Endothelial cell of umbilical vein (primary cell): ENCODE measurements around the gene MYZAP. TPM values are rescaled to one million over a fixed set of nuclear protein-coding genes. Genes with fewer than 3 reads are reported as not detected.

Experiments used
- BruUV-seq: library from RNA; stranded (reverse); fragments of 400-500 nt; replicated peaks from 2 replicates; lab custom pipeline; 2021; lab: Mats Ljungman, UMichigan
- CTCF ChIA-PET: fragments of 300-600, 350-600 bp; sonication (Branson Sonifier 250); formaldehyde crosslinking; loops from one replicate; lab custom pipeline; 2021; ENCODE audit warnings: antibody characterized with exemption, inconsistent platforms; lab: Charles Lee
- POLR2A ChIA-PET: fragments of 300-600, 350-600 bp; sonication (Branson Sonifier 250); formaldehyde crosslinking; loops from one replicate; lab custom pipeline; 2021; ENCODE audit warnings: antibody characterized with exemption, inconsistent platforms; lab: Charles Lee
- DNase-seq: peaks from one replicate; pipeline ENCODE4 v3.0.0-alpha.2; 2011; ENCODE audit warnings: low read depth, low spot score
- FAIRE-seq: peaks from 2 replicates; lab custom pipeline; 2011; peaks lifted over from hg19 to GRCh38; lab: Jason Lieb, UNC
- H2AFZ ChIP-seq: 2 replicates; pipeline ENCODE4 v1.6.0; 2012; ENCODE audit warnings: low read depth, low read length, control low read depth, inconsistent platforms
- H3K27ac ChIP-seq: 2 replicates; pipeline ENCODE4 v1.5.1; 2011; ENCODE audit warnings: low read depth, mild to moderate bottlenecking, control low read depth, low read length, moderate library complexity; ENCODE audit not compliant: insufficient read depth
- H3K27me3 ChIP-seq, 2 experiments: 2 replicates each; pipeline versions ENCODE4 v1.6.0 to v1.6.1; 2011; ENCODE audit warnings: low read length in 2 of 2, mixed read lengths in 1 of 2; ENCODE audit not compliant: control insufficient read depth in 2 of 2, insufficient read depth in 2 of 2
- H3K36me3 ChIP-seq, 2 experiments: 2 replicates in 1 of 2; 3 replicates in 1 of 2; pipeline ENCODE4 v1.5.1; 2011; ENCODE audit warnings: low read length in 2 of 2, mild to moderate bottlenecking in 1 of 2, moderate library complexity in 1 of 2; ENCODE audit not compliant: control insufficient read depth in 2 of 2, insufficient read depth in 2 of 2; ENCODE audit errors: extremely low read depth in 1 of 2
- H3K4me1 ChIP-seq: 3 replicates; pipeline ENCODE4 v1.5.1; 2011; ENCODE audit warnings: mild to moderate bottlenecking, low read length; ENCODE audit not compliant: control insufficient read depth, insufficient read depth; ENCODE audit errors: extremely low read depth
- H3K4me2 ChIP-seq: 2 replicates; pipeline ENCODE4 v1.6.1; 2011; ENCODE audit warnings: low read length, control low read depth, mixed read lengths; ENCODE audit not compliant: insufficient read depth
- H3K4me3 ChIP-seq, 3 experiments: fragments of 200-600 bp in 1 of 3; sonication (generic), shearing (Covaris generic) in 1 of 3; replicated peaks in 1 of 3; 2 replicates each; pipeline ENCODE4 v1.5.1; 2011 to 2016; ENCODE audit warnings: control low read depth in 3 of 3, low read length in 3 of 3, mild to moderate bottlenecking in 2 of 3, inconsistent platforms in 1 of 3, low read depth in 1 of 3, moderate library complexity in 1 of 3; ENCODE audit not compliant: insufficient read depth in 1 of 3
- H3K79me2 ChIP-seq: 2 replicates; pipeline ENCODE4 v1.6.0; 2012; ENCODE audit warnings: low read length, inconsistent platforms; ENCODE audit not compliant: control insufficient read depth, insufficient read depth
- H3K9ac ChIP-seq: replicated peaks from 2 replicates; pipeline ENCODE3; 2011; ENCODE audit warnings: low read length, control low read depth; ENCODE audit not compliant: insufficient read depth; ENCODE audit errors: extremely low read depth
- H3K9me1 ChIP-seq: replicated peaks from 3 replicates; pipeline ENCODE4 v1.6.0; 2011; ENCODE audit warnings: mild to moderate bottlenecking, low read length; ENCODE audit not compliant: control insufficient read depth, insufficient read depth; ENCODE audit errors: extremely low read depth
- H3K9me3 ChIP-seq: replicated peaks from 2 replicates; pipeline ENCODE4 v1.5.1; 2012; ENCODE audit warnings: low read length, inconsistent platforms; ENCODE audit not compliant: control insufficient read depth, insufficient read depth
- H4K20me1 ChIP-seq: replicated peaks from 2 replicates; pipeline ENCODE3; 2011; ENCODE audit warnings: mild to moderate bottlenecking, low read length; ENCODE audit not compliant: control insufficient read depth, insufficient read depth; ENCODE audit errors: extremely low read depth
- GATA2 ChIP-seq: IDR thresholded peaks from 2 replicates; pipeline ENCODE4 v1.7.0; 2011; ENCODE audit warnings: low read depth, mild to moderate bottlenecking, moderate library complexity, mixed read lengths, low read length; ENCODE audit not compliant: insufficient read length, insufficient read depth
- JUN ChIP-seq: IDR thresholded peaks from 2 replicates; pipeline ENCODE4 v1.6.1; 2011; ENCODE audit warnings: borderline replicate concordance, low read depth; ENCODE audit not compliant: insufficient read length, insufficient read depth
- dilution Hi-C: fragments of 300-500 bp; cut with MboI; formaldehyde crosslinking; loops from one replicate; pipeline ENCODE4 v1.15.0; 2019; ENCODE audit warnings: low sequenced_read_pairs; ENCODE audit not compliant: extremely low pct_ligation_motif_present
- intact Hi-C: fragments of 100-400 bp; cut with micrococcal nuclease; formaldehyde crosslinking; loops from one replicate; pipeline ENCODE4 v1.10.0; 2022
- polyA plus RNA-seq, 4 experiments: library from polyadenylated mRNA; depleted of rRNA in 3 of 4; stranded (reverse) in 3 of 4; unstranded in 1 of 4; fragments of >200 nt; gene quantifications; 2 replicates each; pipeline versions ENCODE4 v1.2.1 to v1.2.3, GENCODE V29; 2011 to 2012; ENCODE audit warnings: missing spikeins in 1 of 4
- total RNA-seq: library from RNA; stranded (reverse); gene quantifications from 2 replicates; pipeline ENCODE4 v1.2.3, GENCODE V29; 2021
- TF ChIP-seq, protein P1 (sequence below), 2 donors: IDR thresholded peaks; 1 replicate in 1 of 2; 2 replicates in 1 of 2; pipeline ENCODE4 v1.5.1; 2011; ENCODE audit warnings: low read length in 2 of 2, mild to moderate bottlenecking in 2 of 2, moderate library complexity in 2 of 2, control low read depth in 1 of 2, inconsistent platforms in 1 of 2, low read depth in 1 of 2; ENCODE audit not compliant: insufficient read depth in 1 of 2; ENCODE audit errors: extremely low read depth in 1 of 2
- TF ChIP-seq, protein P2 (sequence below): IDR thresholded peaks from 2 replicates; pipeline ENCODE4 v1.6.1; 2011; ENCODE audit not compliant: insufficient read depth, insufficient read length

Gene MYZAP
- total and polyA plus RNA-seq, 2 donors (not counting 3 experiments of a cell fraction or from before 2014, with no cell fraction given) = 6.3 to 8.1 TPM

DNA sequence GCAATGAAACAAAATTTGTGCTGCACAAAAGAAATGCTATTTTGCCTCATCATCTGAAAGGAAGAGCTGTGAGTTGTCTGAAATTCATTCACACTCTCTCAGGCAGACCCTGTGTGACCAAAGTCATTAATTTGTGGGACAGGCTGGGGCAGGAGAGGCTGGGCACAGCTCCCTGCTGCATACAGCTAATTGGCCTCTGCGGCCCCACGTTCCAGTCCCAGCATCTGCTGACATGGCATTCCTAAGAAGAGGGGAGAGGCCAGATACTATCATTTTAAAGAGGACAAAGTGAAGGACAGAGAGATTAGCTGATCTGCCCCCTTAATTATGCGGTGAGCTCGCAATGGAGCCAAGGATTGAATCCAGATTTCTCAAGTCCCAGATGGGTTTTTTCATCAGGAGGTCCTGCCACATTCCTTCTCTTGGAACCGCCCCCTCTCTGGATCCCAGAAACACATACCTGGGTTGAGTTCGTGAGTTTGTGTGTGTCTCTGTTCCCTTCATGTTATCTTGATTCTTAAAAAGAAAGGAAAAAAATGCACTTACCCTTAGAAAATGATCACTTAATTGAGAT is 139.9 kb downstream of the MYZAP start:
- Histone ChIP-seq H3K9me3 (no peaks in the 10 kb centered on the region), H3K9ac (no peak overlapping the region), H3K4me1 (peaks cover 10% of the 10 kb centered on the region), H3K27me3 (no peaks in the 10 kb centered on the region), H3K4me2 (no peak overlapping the region), H3K27ac (no peak overlapping the region), H3K79me2 (no peaks in the 10 kb centered on the region), H3K4me3 (no peak overlapping the region), H2AFZ (no peak overlapping the region), H4K20me1 (no peaks in the 10 kb centered on the region), H3K36me3 (no peaks in the 10 kb centered on the region), H3K9me1 (no peaks in the 10 kb centered on the region)
- no TSS peak for BruUV-seq
- TF ChIP-seq JUN (no peak), GATA2 (no peak)
- TF ChIP-seq, protein P1, sequence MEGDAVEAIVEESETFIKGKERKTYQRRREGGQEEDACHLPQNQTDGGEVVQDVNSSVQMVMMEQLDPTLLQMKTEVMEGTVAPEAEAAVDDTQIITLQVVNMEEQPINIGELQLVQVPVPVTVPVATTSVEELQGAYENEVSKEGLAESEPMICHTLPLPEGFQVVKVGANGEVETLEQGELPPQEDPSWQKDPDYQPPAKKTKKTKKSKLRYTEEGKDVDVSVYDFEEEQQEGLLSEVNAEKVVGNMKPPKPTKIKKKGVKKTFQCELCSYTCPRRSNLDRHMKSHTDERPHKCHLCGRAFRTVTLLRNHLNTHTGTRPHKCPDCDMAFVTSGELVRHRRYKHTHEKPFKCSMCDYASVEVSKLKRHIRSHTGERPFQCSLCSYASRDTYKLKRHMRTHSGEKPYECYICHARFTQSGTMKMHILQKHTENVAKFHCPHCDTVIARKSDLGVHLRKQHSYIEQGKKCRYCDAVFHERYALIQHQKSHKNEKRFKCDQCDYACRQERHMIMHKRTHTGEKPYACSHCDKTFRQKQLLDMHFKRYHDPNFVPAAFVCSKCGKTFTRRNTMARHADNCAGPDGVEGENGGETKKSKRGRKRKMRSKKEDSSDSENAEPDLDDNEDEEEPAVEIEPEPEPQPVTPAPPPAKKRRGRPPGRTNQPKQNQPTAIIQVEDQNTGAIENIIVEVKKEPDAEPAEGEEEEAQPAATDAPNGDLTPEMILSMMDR (IDR thresholded peaks at IDR 0.05; ENCODE audit: extremely low read depth in 1 of 2, insufficient read depth in 1 of 2, low read depth in 1 of 2, low read length in 2 of 2) = no peak
- TF ChIP-seq, protein P2, sequence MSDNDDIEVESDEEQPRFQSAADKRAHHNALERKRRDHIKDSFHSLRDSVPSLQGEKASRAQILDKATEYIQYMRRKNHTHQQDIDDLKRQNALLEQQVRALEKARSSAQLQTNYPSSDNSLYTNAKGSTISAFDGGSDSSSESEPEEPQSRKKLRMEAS = no peak
- no peak for DNase-seq
- intact Hi-C loops (loop anchor here (1.0 to 5.0 kb wide), 4 partner anchors 65 to 451 kb away; no protein-coding TSS in a partner anchor), dilution Hi-C loops (no loop called here)
- ChIA-PET POLR2A (no interaction called here), CTCF (interaction anchor here (0.7 to 7.0 kb wide), 29 partner anchors 9 to 905 kb away, joined by 3 to 98 read pairs (median 7); partner anchors contain the start of genes ALDH1A2 and POLR2M)
- no peak for FAIRE-seq
